ENCODE results near the gene PTPRG.

PTPRG gene

GRCh38 chr3:61945657-61946056, 384.3 kb downstream of the PTPRG start:
- Histone ChIP-seq H3K4me2 (ENCODE audit: low read depth, low read length, poor library complexity, severe bottlenecking) (no peak overlapping the region), H3K9ac (ENCODE audit: low read depth, low read length, poor library complexity, severe bottlenecking) (no peak overlapping the region), H4K20me1 (ENCODE audit: insufficient read depth, low read length, poor library complexity, severe bottlenecking) (no peaks in the 10 kb centered on the region), H3F3A (ENCODE audit: low read depth) (no peaks in the 10 kb centered on the region), H2AFZ (ENCODE audit: low read length) (no peak overlapping the region), H3K4me3 (ENCODE audit: low read length, poor library complexity, severe bottlenecking) (no peak overlapping the region), H3K79me2 (ENCODE audit: insufficient read depth, low read length) (no peaks in the 10 kb centered on the region), H3K9me2 (replicated peaks; ENCODE audit: low read depth, low read length) (no peaks in the 10 kb centered on the region), H3K4me1 (ENCODE audit: insufficient read depth, low read length, poor library complexity, severe bottlenecking) (peaks cover 10% of the 10 kb centered on the region), H3K27me3 (ENCODE audit: insufficient read depth, low read length, poor library complexity, severe bottlenecking) (no peaks in the 10 kb centered on the region), H3K9me3 (ENCODE audit: insufficient read depth, low read depth, low read length) (peaks cover 5% of the 10 kb centered on the region; the same call in 1 of the 2 replicates), H3K36me3 (ENCODE audit: insufficient read depth, low read length) (no peaks in the 10 kb centered on the region)
- TF ChIP-seq CTCF (conservative IDR thresholded peaks at IDR 0.05; ENCODE audit: low read length), result no peak
- TF ChIP-seq EZH2phosphoT487 (IDR thresholded peaks at IDR 0.05; ENCODE audit: borderline replicate concordance), result no peak

DNA sequence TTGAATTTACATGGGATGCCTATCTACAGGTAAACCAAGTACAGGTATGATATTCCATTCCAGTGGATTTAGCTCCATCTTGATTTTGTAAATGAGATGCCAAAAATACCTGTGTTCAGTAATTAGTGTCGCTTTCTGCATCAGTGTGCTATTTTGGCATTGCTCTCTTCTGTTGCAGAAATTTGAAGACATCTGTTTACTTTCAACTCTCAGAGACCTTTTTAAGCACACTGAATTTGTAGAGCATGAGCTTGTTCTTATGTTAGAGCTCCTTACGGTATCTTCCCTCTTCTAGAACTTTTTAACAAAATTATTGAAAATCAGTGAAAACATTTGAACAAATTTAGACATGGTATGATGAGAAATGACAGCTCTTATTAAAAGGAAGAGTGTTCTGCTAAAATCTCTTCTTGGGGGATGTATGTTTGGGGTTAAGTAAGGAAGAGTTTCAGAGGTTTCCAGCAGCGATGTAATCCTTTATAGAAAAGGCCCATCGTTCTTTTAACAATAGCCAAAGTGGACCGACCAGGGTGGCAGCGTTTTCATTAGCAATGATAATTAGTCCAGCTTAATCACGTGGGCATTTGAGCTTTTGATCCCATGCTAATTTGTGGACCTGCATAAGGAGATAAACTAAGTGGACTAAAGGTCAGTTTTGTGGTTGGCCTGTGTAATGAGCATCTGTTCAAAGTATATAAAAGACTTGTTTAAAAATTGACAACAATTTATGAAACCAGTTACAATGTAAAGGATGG, 385.4 kb downstream of the PTPRG start:
- Histone ChIP-seq H3K4me3 (ENCODE audit: low read length, poor library complexity, severe bottlenecking) (no peak overlapping the region), H3K79me2 (ENCODE audit: insufficient read depth, low read length) (no peaks in the 10 kb centered on the region), H3K36me3 (ENCODE audit: insufficient read depth, low read length) (no peaks in the 10 kb centered on the region), H3K9me3 (ENCODE audit: insufficient read depth, low read depth, low read length) (peaks cover 5% of the 10 kb centered on the region; the same call in 1 of the 2 replicates), H3K9me2 (replicated peaks; ENCODE audit: low read depth, low read length) (no peaks in the 10 kb centered on the region), H4K20me1 (ENCODE audit: insufficient read depth, low read length, poor library complexity, severe bottlenecking) (no peaks in the 10 kb centered on the region), H3K4me2 (ENCODE audit: low read depth, low read length, poor library complexity, severe bottlenecking) (no peak overlapping the region), H3K4me1 (ENCODE audit: insufficient read depth, low read length, poor library complexity, severe bottlenecking) (peaks cover 10% of the 10 kb centered on the region), H3K9ac (ENCODE audit: low read depth, low read length, poor library complexity, severe bottlenecking) (no peak overlapping the region), H3F3A (ENCODE audit: low read depth) (no peaks in the 10 kb centered on the region), H3K27me3 (ENCODE audit: insufficient read depth, low read length, poor library complexity, severe bottlenecking) (no peaks in the 10 kb centered on the region), H2AFZ (ENCODE audit: low read length) (peak overlapping the region; percentile 31)
- no peak for TF ChIP-seq EZH2phosphoT487 (IDR thresholded peaks at IDR 0.05; ENCODE audit: borderline replicate concordance)
- TF ChIP-seq CTCF (conservative IDR thresholded peaks at IDR 0.05; ENCODE audit: low read length), result no peak

DNA sequence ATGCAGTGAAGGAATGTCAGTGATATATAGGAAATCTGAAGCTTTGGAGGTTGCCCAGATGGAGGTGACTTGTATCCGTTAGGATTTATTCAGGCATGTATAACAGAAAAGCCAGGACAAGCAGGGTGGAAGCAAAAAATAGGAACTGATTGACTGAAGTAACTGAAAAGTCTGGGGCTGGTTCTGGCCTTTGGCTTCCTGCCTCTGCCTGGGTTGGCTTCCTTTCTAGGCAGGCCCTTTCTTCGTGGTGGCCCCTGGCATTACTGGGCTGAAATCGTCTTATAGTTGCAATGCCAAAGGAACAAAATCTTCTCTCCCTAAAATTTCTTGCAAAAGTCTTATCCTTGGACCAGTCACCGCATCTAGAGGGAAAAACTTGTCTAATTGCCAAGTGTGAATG, 386.1 kb downstream of the PTPRG start:
- peaks cover under 1% of the 10 kb centered on the region; the same call in 1 of the 2 replicates for H3K9me3 ChIP-seq (ENCODE audit: insufficient read depth, low read depth, low read length)
- TF ChIP-seq EZH2phosphoT487 (IDR thresholded peaks at IDR 0.05; ENCODE audit: borderline replicate concordance), result no peak
- no peak for TF ChIP-seq CTCF (conservative IDR thresholded peaks at IDR 0.05; ENCODE audit: low read length)
- H3K9ac ChIP-seq (ENCODE audit: low read depth, low read length, poor library complexity, severe bottlenecking), result no peak overlapping the region
- H3K4me2 ChIP-seq (ENCODE audit: low read depth, low read length, poor library complexity, severe bottlenecking), result no peak overlapping the region
- no peaks in the 10 kb centered on the region for H3K79me2 ChIP-seq (ENCODE audit: insufficient read depth, low read length)
- H3K9me2 ChIP-seq (replicated peaks; ENCODE audit: low read depth, low read length), result no peaks in the 10 kb centered on the region
- no peaks in the 10 kb centered on the region for H3K27me3 ChIP-seq (ENCODE audit: insufficient read depth, low read length, poor library complexity, severe bottlenecking)
- H3K4me1 ChIP-seq (ENCODE audit: insufficient read depth, low read length, poor library complexity, severe bottlenecking), result peaks cover 10% of the 10 kb centered on the region
- H3K4me3 ChIP-seq (ENCODE audit: low read length, poor library complexity, severe bottlenecking), result no peak overlapping the region
- H4K20me1 ChIP-seq (ENCODE audit: insufficient read depth, low read length, poor library complexity, severe bottlenecking), result no peaks in the 10 kb centered on the region
- H3K36me3 ChIP-seq (ENCODE audit: insufficient read depth, low read length), result no peaks in the 10 kb centered on the region
- no peaks in the 10 kb centered on the region for H3F3A ChIP-seq (ENCODE audit: low read depth)
- peak overlapping the region; percentile 31 for H2AFZ ChIP-seq (ENCODE audit: low read length)

Measured in Loucy (cell line).